GM12878 (cell line): Measurements from ENCODE around the gene GMCL2. TPM values are rescaled to one million over a fixed set of nuclear protein-coding genes. Genes with fewer than 3 reads are reported as not detected.
A peak's percentile ranks its signal among the peaks of the same experiment; 100 is the strongest.

Experiments
- ATAC-seq: fragments of 200-7000 bp; cut with Tn5 transposase; 3 replicates; pipeline ENCODE4 v1.9.1; 2020; ENCODE audit warnings: mild to moderate bottlenecking, moderate library complexity
- BruUV-seq: library from RNA; stranded (reverse); fragments of 400-500 nt; replicated peaks from 2 replicates; lab custom pipeline; 2021; lab: Mats Ljungman, UMichigan
- CTCF ChIA-PET: fragments of 300-600 bp; sonication (Branson Sonifier 250); formaldehyde crosslinking; extraction: SDS; loops from one replicate; lab custom pipeline; 2021; ENCODE audit warnings: inconsistent platforms; lab: Yijun Ruan, JAX
- POLR2A ChIA-PET: fragments of 350-600 bp; formaldehyde crosslinking; extraction: SDS; loops from one replicate; lab custom pipeline; 2021; ENCODE audit warnings: inconsistent platforms; lab: Charles Lee
- RAD21 ChIA-PET: fragments of 300-600 bp; sonication (Branson Sonifier 250); formaldehyde crosslinking; loops from one replicate; lab custom pipeline; 2023; ENCODE audit warnings: antibody characterized with exemption; ENCODE audit not compliant: unreplicated experiment; lab: Charles Lee
- SMC1A ChIA-PET: fragments of 300-600 bp; sonication (Branson Sonifier 250); formaldehyde crosslinking; loops from one replicate; lab custom pipeline; 2023; ENCODE audit not compliant: unreplicated experiment, uncharacterized antibody; lab: Charles Lee
- DNase-seq: peaks from one replicate; pipeline ENCODE4 v3.0.0-alpha.2; 2011; ENCODE audit warnings: low read depth, low spot score
- FAIRE-seq: peaks from 3 replicates; lab custom pipeline; 2011; peaks lifted over from hg19 to GRCh38; lab: Jason Lieb, UNC
- H2AFZ ChIP-seq: 2 replicates; pipeline ENCODE4 v1.6.0; 2011; ENCODE audit warnings: low read depth, low read length, control low read depth; ENCODE audit not compliant: control insufficient read depth
- H3K27ac ChIP-seq: 2 replicates; pipeline ENCODE4 v1.5.1; 2011; ENCODE audit warnings: control low read depth; ENCODE audit not compliant: control insufficient read depth, insufficient read depth
- H3K27me3 ChIP-seq, 2 experiments: replicated peaks in 1 of 2; 2 replicates each; pipeline versions ENCODE4 v1.6.0 to v1.6.1; 2011; ENCODE audit warnings: low read length in 1 of 2; ENCODE audit not compliant: control insufficient read depth in 2 of 2, insufficient read depth in 2 of 2
- H3K36me3 ChIP-seq, 2 experiments: 2 replicates each; pipeline ENCODE4 v1.5.1; 2011; ENCODE audit warnings: low read length in 1 of 2; ENCODE audit not compliant: control insufficient read depth in 2 of 2, insufficient read depth in 2 of 2
- H3K4me1 ChIP-seq: 2 replicates; pipeline ENCODE4 v1.6.1; 2011; ENCODE audit warnings: mild to moderate bottlenecking, low read length, moderate library complexity, mixed read lengths; ENCODE audit not compliant: control insufficient read depth, insufficient read depth
- H3K4me2 ChIP-seq: 2 replicates; pipeline ENCODE4 v1.6.0; 2011; ENCODE audit warnings: control low read depth; ENCODE audit not compliant: control insufficient read depth, insufficient read depth
- H3K4me3 ChIP-seq: fragments of 200-600 bp; sonication (generic); 2 replicates; pipeline ENCODE4 v1.5.1; 2016
- H3K79me2 ChIP-seq: 2 replicates; pipeline ENCODE4 v1.6.0; 2011; ENCODE audit warnings: low read length; ENCODE audit not compliant: control insufficient read depth, insufficient read depth
- H3K9ac ChIP-seq: 2 replicates; pipeline ENCODE4 v1.8.0; 2011; ENCODE audit warnings: low read length, control low read depth, mixed read lengths; ENCODE audit not compliant: control insufficient read depth, insufficient read depth
- H3K9me3 ChIP-seq: replicated peaks from 3 replicates; pipeline ENCODE4 v1.5.1; 2011; ENCODE audit warnings: mild to moderate bottlenecking, low read length; ENCODE audit not compliant: control insufficient read depth, insufficient read depth
- H4K20me1 ChIP-seq: 2 replicates; pipeline ENCODE4 v1.6.0; 2011; ENCODE audit not compliant: control insufficient read depth, insufficient read depth
- CHD2 ChIP-seq: IDR thresholded peaks from 2 replicates; pipeline ENCODE4 v1.6.1; 2011; ENCODE audit warnings: low read depth, low read length, improper control_type of control experiment, borderline replicate concordance
- NR2F1 ChIP-seq: fragments of 450-650 bp; conservative IDR thresholded peaks from 2 replicates; pipeline ENCODE4 v1.6.1; 2017; ENCODE audit warnings: mild to moderate bottlenecking
- POLR2A ChIP-seq: IDR thresholded peaks from 2 replicates; pipeline ENCODE4 v1.6.1; 2011; ENCODE audit warnings: low read depth, mild to moderate bottlenecking, low read length
- WGBS: methylation state at CpG from one replicate; pipeline ENCODE4 v1.1.6; 2016; ENCODE audit warnings: low lambda C conversion rate; ENCODE audit not compliant: insufficient replicate concordance, insufficient coverage; ENCODE audit errors: missing lambda C conversion rate; 5-methylcytosine and 5-hydroxymethylcytosine counted together
- in situ Hi-C: fragments of 300-500 bp; cut with MboI; formaldehyde crosslinking; loops from 9 replicates; pipeline ENCODE4 v1.14.3; 2018; ENCODE audit warnings: mixed read lengths
- intact Hi-C: fragments of 100-400 bp; cut with micrococcal nuclease; formaldehyde crosslinking; loops from one replicate; pipeline ENCODE4 v1.14.2; 2022; ENCODE audit not compliant: unreplicated experiment
- polyA plus RNA-seq, 11 experiments: library from polyadenylated mRNA; depleted of rRNA in 4 of 11; unstranded in 6 of 11; stranded (reverse) in 5 of 11; fragments of >200 nt; fragmentation: Nextera tagmentation in 4 of 11; fragmentation: Illumina TruSeq in 1 of 11; extraction: Ambion mirVana in 4 of 11; extraction: Trizol in 1 of 11; gene quantifications; 1 replicate in 1 of 11; 2 replicates in 10 of 11; pipeline versions ENCODE4 v1.2.1 to v1.2.3, GENCODE V29; 2011 to 2016; ENCODE audit warnings: inconsistent platforms in 2 of 11, missing spikeins in 2 of 11, low read depth in 1 of 11
- total RNA-seq, 4 experiments: library from RNA; depleted of rRNA in 3 of 4; stranded (reverse); fragments of >200 nt in 3 of 4; fragmentation: Illumina TruSeq in 1 of 4; extraction: Trizol in 1 of 4; gene quantifications; 2 replicates each; pipeline versions ENCODE4 v1.2.1 to v1.2.3, GENCODE V29; 2013 to 2021

GMCL2 gene
- total and polyA plus RNA-seq, 10 of the 15 experiments (the other 5 are each of a cell fraction or from before 2014, with no cell fraction given), result 0.07 TPM; not detected in 9

DNA sequence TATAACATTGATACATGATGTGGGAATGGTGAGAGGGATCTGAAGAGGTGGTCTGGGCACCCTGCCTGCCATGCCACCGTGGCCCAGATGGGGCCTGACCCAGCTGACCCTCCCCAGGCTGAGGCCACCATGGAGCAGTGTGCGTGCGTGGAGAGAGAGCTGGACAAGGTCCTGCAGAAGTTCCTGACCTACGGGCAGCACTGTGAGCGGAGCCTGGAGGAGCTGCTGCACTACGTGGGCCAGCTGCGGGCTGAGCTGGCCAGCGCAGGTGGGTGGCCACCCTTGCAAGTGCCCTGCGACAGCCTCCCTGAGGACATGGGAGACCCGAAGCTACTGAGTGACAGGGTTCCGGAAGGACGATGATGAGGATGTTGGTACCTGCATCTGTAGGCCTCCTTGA, 49.2 kb downstream of the GMCL2 start:
- no peak overlapping the region for H3K4me3 ChIP-seq
- 97% methylated on average over 12 of the region's 12 CpGs for WGBS
- no peaks in the 10 kb centered on the region for H3K9me3 ChIP-seq
- no peak for FAIRE-seq
- ChIA-PET CTCF (interaction anchor here (0.6 to 1.6 kb wide), 6 partner anchors 18 to 578 kb away, joined by 3 to 6 read pairs (median 3); no protein-coding TSS in a partner anchor), SMC1A (interaction anchor here (1.0 kb wide), 1 partner anchor 60 kb away, joined by 3 read pairs; no protein-coding TSS in a partner anchor)
- H3K9ac ChIP-seq, result no peak overlapping the region
- H3K27me3 ChIP-seq, result no peaks in the 10 kb centered on the region
- peaks cover 6 to 23% of the 10 kb centered on the region in 2 experiments for H3K36me3 ChIP-seq
- H3K27ac ChIP-seq, result no peak overlapping the region
- no peak for DNase-seq
- no peak for TF ChIP-seq NR2F1
- TF ChIP-seq POLR2A, result peak; percentile 32; the same call in 1 of the 2 replicates
- TF ChIP-seq, all 136 proteins: peak for 1
- Histone ChIP-seq H4K20me1 (no peaks in the 10 kb centered on the region), H3K79me2 (no peaks in the 10 kb centered on the region), H2AFZ (no peak overlapping the region), H3K4me1 (no peaks in the 10 kb centered on the region), H3K4me2 (no peak overlapping the region)
- BruUV-seq, result no TSS peak
- ChIA-PET RAD21 (no interaction called here), POLR2A (interaction anchor here (0.7 to 1.0 kb wide), 2 partner anchors 12 to 782 kb away, joined by 3 read pairs; no protein-coding TSS in a partner anchor)
- intact Hi-C loops (no loop called here), in situ Hi-C loops (no loop called here)
- ATAC-seq, result no peak

DNA sequence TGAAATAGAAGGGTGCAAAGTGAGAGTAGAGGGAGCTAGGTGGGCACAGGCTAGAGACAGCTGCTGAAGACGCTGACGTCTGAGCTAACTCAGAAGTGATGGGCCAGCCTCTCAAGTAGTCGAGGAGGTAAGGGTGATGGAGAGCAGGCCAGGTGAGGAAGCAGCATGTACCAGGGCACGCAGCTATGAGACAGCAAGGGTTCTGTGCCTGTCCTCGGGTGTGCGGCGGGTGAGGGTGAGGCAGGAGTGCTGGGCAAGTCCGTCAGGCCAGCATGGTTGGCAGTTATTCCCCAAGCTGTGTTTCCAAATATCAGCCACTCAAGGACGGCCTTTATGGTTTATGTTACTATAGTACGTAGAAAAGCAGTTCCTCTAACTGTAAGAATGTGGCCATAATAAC, 50.2 kb downstream of the GMCL2 start:
- no peak overlapping the region for H3K4me3 ChIP-seq
- ChIA-PET SMC1A (no interaction called here), POLR2A (no interaction called here), CTCF (interaction anchor here (0.8 to 2.3 kb wide), 3 partner anchors 8 to 60 kb away, joined by 3 to 20 read pairs (median 6); no protein-coding TSS in a partner anchor), RAD21 (interaction anchor here (1.4 kb wide), 1 partner anchor 23 kb away, joined by 4 read pairs; no protein-coding TSS in a partner anchor)
- BruUV-seq, result TSS peak; percentile 9
- H3K4me2 ChIP-seq, result no peak overlapping the region
- no peak for TF ChIP-seq CHD2
- H3K79me2 ChIP-seq, result peaks cover 4% of the 10 kb centered on the region
- no peak overlapping the region for H2AFZ ChIP-seq
- intact Hi-C loops, result no loop called here
- H3K27ac ChIP-seq, result no peak overlapping the region
- H3K9ac ChIP-seq, result no peak overlapping the region
- H3K27me3 ChIP-seq, result no peaks in the 10 kb centered on the region
- in situ Hi-C loops, result no loop called here
- H3K4me1 ChIP-seq, result no peaks in the 10 kb centered on the region; the same call in 1 of the 2 replicates
- no peak for FAIRE-seq
- H4K20me1 ChIP-seq, result no peaks in the 10 kb centered on the region
- DNase-seq, result no peak
- H3K36me3 ChIP-seq, result peaks cover 0 to 13% of the 10 kb centered on the region in 2 experiments; a peak in 2 of 4 replicates
- no peak for ATAC-seq
- H3K9me3 ChIP-seq, result no peaks in the 10 kb centered on the region
- WGBS, result 86% methylated on average over 10 of the region's 10 CpGs

Other genes with a start within 250 kb of the GMCL2 start
- gene PROP1, start 191.1 kb downstream of the GMCL2 start, total RNA-seq (2014; rRNA removed), result not detected in 2 replicates
- not detected in 2 replicates for gene PROP1, start 191.1 kb downstream of the GMCL2 start, total RNA-seq (2014; rRNA removed; fragmentation: Illumina TruSeq; extraction: Trizol)
- gene PROP1, start 191.1 kb downstream of the GMCL2 start, total RNA-seq (2021), result not detected in 2 replicates
- gene PROP1, start 191.1 kb downstream of the GMCL2 start, polyA plus RNA-seq (2011; rRNA removed), result not detected in 2 replicates
- gene PROP1, start 191.1 kb downstream of the GMCL2 start, polyA plus RNA-seq (2014; fragmentation: Illumina TruSeq; extraction: Trizol), result not detected in 2 replicates
- gene PROP1, start 191.1 kb downstream of the GMCL2 start, polyA plus RNA-seq (2014; fragmentation: Nextera tagmentation; extraction: Ambion mirVana), result not detected
- gene PROP1, start 191.1 kb downstream of the GMCL2 start, polyA plus RNA-seq (2014; rRNA removed), result not detected in 2 replicates
- not detected for gene PROP1, start 191.1 kb downstream of the GMCL2 start, polyA plus RNA-seq (2016; fragmentation: Nextera tagmentation; extraction: Ambion mirVana)
- 10.0 and 10.2 TPM in 2 replicates for gene N4BP3, start 73.8 kb downstream of the GMCL2 start, total RNA-seq (2014; rRNA removed)
- 3.9 and 4.0 TPM in 2 replicates for gene N4BP3, start 73.8 kb downstream of the GMCL2 start, total RNA-seq (2014; rRNA removed; fragmentation: Illumina TruSeq; extraction: Trizol)
- gene N4BP3, start 73.8 kb downstream of the GMCL2 start, total RNA-seq (2021), result 11.4 and 13.0 TPM in 2 replicates
- 4.6 and 8.3 TPM in 2 replicates for gene N4BP3, start 73.8 kb downstream of the GMCL2 start, polyA plus RNA-seq (2011; rRNA removed)
- 1.3 and 2.5 TPM in 2 replicates for gene N4BP3, start 73.8 kb downstream of the GMCL2 start, polyA plus RNA-seq (2014; fragmentation: Illumina TruSeq; extraction: Trizol)
- gene N4BP3, start 73.8 kb downstream of the GMCL2 start, polyA plus RNA-seq (2014; fragmentation: Nextera tagmentation; extraction: Ambion mirVana), result under 1 TPM; 0.06 to 0.27 TPM
- 9.3 and 10.3 TPM in 2 replicates for gene N4BP3, start 73.8 kb downstream of the GMCL2 start, polyA plus RNA-seq (2014; rRNA removed)
- gene N4BP3, start 73.8 kb downstream of the GMCL2 start, polyA plus RNA-seq (2016; fragmentation: Nextera tagmentation; extraction: Ambion mirVana), result 1 to 10 TPM; 3.7 to 4.6 TPM
- gene RMND5B, start 56.4 kb downstream of the GMCL2 start, total RNA-seq (2014; rRNA removed), result 25.8 and 27.6 TPM in 2 replicates
- 16.7 and 16.8 TPM in 2 replicates for gene RMND5B, start 56.4 kb downstream of the GMCL2 start, total RNA-seq (2014; rRNA removed; fragmentation: Illumina TruSeq; extraction: Trizol)
- 37.5 and 39.6 TPM in 2 replicates for gene RMND5B, start 56.4 kb downstream of the GMCL2 start, total RNA-seq (2021)
- gene RMND5B, start 56.4 kb downstream of the GMCL2 start, polyA plus RNA-seq (2011; rRNA removed), result 20.0 and 34.3 TPM in 2 replicates
- 11.2 and 19.0 TPM in 2 replicates for gene RMND5B, start 56.4 kb downstream of the GMCL2 start, polyA plus RNA-seq (2014; fragmentation: Illumina TruSeq; extraction: Trizol)
- 1 to 10 TPM; 1.6 to 4.0 TPM for gene RMND5B, start 56.4 kb downstream of the GMCL2 start, polyA plus RNA-seq (2014; fragmentation: Nextera tagmentation; extraction: Ambion mirVana)
- gene RMND5B, start 56.4 kb downstream of the GMCL2 start, polyA plus RNA-seq (2014; rRNA removed), result 36.2 and 39.5 TPM in 2 replicates
- gene RMND5B, start 56.4 kb downstream of the GMCL2 start, polyA plus RNA-seq (2016; fragmentation: Nextera tagmentation; extraction: Ambion mirVana), result 10 to 100 TPM; 50.4 to 50.7 TPM
- gene NHP2, start 33.5 kb downstream of the GMCL2 start, total RNA-seq (2014; rRNA removed), result 284 and 305 TPM in 2 replicates
- gene NHP2, start 33.5 kb downstream of the GMCL2 start, total RNA-seq (2014; rRNA removed; fragmentation: Illumina TruSeq; extraction: Trizol), result 132 and 163 TPM in 2 replicates
- gene NHP2, start 33.5 kb downstream of the GMCL2 start, total RNA-seq (2021), result 233 TPM in 2 replicates
- gene NHP2, start 33.5 kb downstream of the GMCL2 start, polyA plus RNA-seq (2011; rRNA removed), result 112 and 130 TPM in 2 replicates
- gene NHP2, start 33.5 kb downstream of the GMCL2 start, polyA plus RNA-seq (2014; fragmentation: Illumina TruSeq; extraction: Trizol), result 46.4 and 97.3 TPM in 2 replicates
- gene NHP2, start 33.5 kb downstream of the GMCL2 start, polyA plus RNA-seq (2014; fragmentation: Nextera tagmentation; extraction: Ambion mirVana), result 100 to 1,000 TPM in 1 of 2 experiments, 10 to 100 TPM in 1; 39.2 to 127 TPM
- gene NHP2, start 33.5 kb downstream of the GMCL2 start, polyA plus RNA-seq (2014; rRNA removed), result 277 and 301 TPM in 2 replicates
- gene NHP2, start 33.5 kb downstream of the GMCL2 start, polyA plus RNA-seq (2016; fragmentation: Nextera tagmentation; extraction: Ambion mirVana), result 100 to 1,000 TPM; 485 to 513 TPM
- 120 and 134 TPM in 2 replicates for gene HNRNPAB, start 17.2 kb upstream of the GMCL2 start, total RNA-seq (2014; rRNA removed)
- gene HNRNPAB, start 17.2 kb upstream of the GMCL2 start, total RNA-seq (2014; rRNA removed; fragmentation: Illumina TruSeq; extraction: Trizol), result 167 and 175 TPM in 2 replicates
- gene HNRNPAB, start 17.2 kb upstream of the GMCL2 start, total RNA-seq (2021), result 311 and 330 TPM in 2 replicates
- gene HNRNPAB, start 17.2 kb upstream of the GMCL2 start, polyA plus RNA-seq (2011; rRNA removed), result 193 and 198 TPM in 2 replicates
- 262 and 268 TPM in 2 replicates for gene HNRNPAB, start 17.2 kb upstream of the GMCL2 start, polyA plus RNA-seq (2014; fragmentation: Illumina TruSeq; extraction: Trizol)
- gene HNRNPAB, start 17.2 kb upstream of the GMCL2 start, polyA plus RNA-seq (2014; fragmentation: Nextera tagmentation; extraction: Ambion mirVana), result 10 to 100 TPM; 42.3 to 77.6 TPM
- 299 and 332 TPM in 2 replicates for gene HNRNPAB, start 17.2 kb upstream of the GMCL2 start, polyA plus RNA-seq (2014; rRNA removed)
- 100 to 1,000 TPM; 269 to 302 TPM for gene HNRNPAB, start 17.2 kb upstream of the GMCL2 start, polyA plus RNA-seq (2016; fragmentation: Nextera tagmentation; extraction: Ambion mirVana)
- 25.2 and 26.6 TPM in 2 replicates for gene PHYKPL, start 45.4 kb upstream of the GMCL2 start, total RNA-seq (2014; rRNA removed)
- gene PHYKPL, start 45.4 kb upstream of the GMCL2 start, total RNA-seq (2014; rRNA removed; fragmentation: Illumina TruSeq; extraction: Trizol), result 23.3 and 23.5 TPM in 2 replicates
- 36.1 and 45.1 TPM in 2 replicates for gene PHYKPL, start 45.4 kb upstream of the GMCL2 start, total RNA-seq (2021)
- 39.9 and 53.9 TPM in 2 replicates for gene PHYKPL, start 45.4 kb upstream of the GMCL2 start, polyA plus RNA-seq (2011; rRNA removed)
- gene PHYKPL, start 45.4 kb upstream of the GMCL2 start, polyA plus RNA-seq (2014; fragmentation: Illumina TruSeq; extraction: Trizol), result 17.3 and 22.9 TPM in 2 replicates
- gene PHYKPL, start 45.4 kb upstream of the GMCL2 start, polyA plus RNA-seq (2014; fragmentation: Nextera tagmentation; extraction: Ambion mirVana), result 1 to 10 TPM; 4.5 to 7.9 TPM
- gene PHYKPL, start 45.4 kb upstream of the GMCL2 start, polyA plus RNA-seq (2014; rRNA removed), result 40.6 and 42.3 TPM in 2 replicates
- gene PHYKPL, start 45.4 kb upstream of the GMCL2 start, polyA plus RNA-seq (2016; fragmentation: Nextera tagmentation; extraction: Ambion mirVana), result 10 to 100 TPM; 26.0 to 29.0 TPM